GM12878 (cell line): ENCODE data around the gene PKN3. TPM values are rescaled to one million over a fixed set of nuclear protein-coding genes. Genes with fewer than 3 reads are reported as not detected.

ENCODE experiments used
- ATAC-seq: fragments of 200-7000 bp; cut with Tn5 transposase; 3 replicates; pipeline ENCODE4 v1.9.1; 2020; ENCODE audit warnings: mild to moderate bottlenecking, moderate library complexity
- BruUV-seq: library from RNA; stranded (reverse); fragments of 400-500 nt; replicated peaks from 2 replicates; lab custom pipeline; 2021; lab: Mats Ljungman, UMichigan
- CTCF ChIA-PET: fragments of 300-600 bp; sonication (Branson Sonifier 250); formaldehyde crosslinking; extraction: SDS; loops from one replicate; lab custom pipeline; 2021; ENCODE audit warnings: inconsistent platforms; lab: Yijun Ruan, JAX
- POLR2A ChIA-PET: fragments of 350-600 bp; formaldehyde crosslinking; extraction: SDS; loops from one replicate; lab custom pipeline; 2021; ENCODE audit warnings: inconsistent platforms; lab: Charles Lee
- RAD21 ChIA-PET: fragments of 300-600 bp; sonication (Branson Sonifier 250); formaldehyde crosslinking; loops from one replicate; lab custom pipeline; 2023; ENCODE audit warnings: antibody characterized with exemption; ENCODE audit not compliant: unreplicated experiment; lab: Charles Lee
- SMC1A ChIA-PET: fragments of 300-600 bp; sonication (Branson Sonifier 250); formaldehyde crosslinking; loops from one replicate; lab custom pipeline; 2023; ENCODE audit not compliant: unreplicated experiment, uncharacterized antibody; lab: Charles Lee
- DNase-seq: peaks from one replicate; pipeline ENCODE4 v3.0.0-alpha.2; 2011; ENCODE audit warnings: low read depth, low spot score
- FAIRE-seq: peaks from 3 replicates; lab custom pipeline; 2011; peaks lifted over from hg19 to GRCh38; lab: Jason Lieb, UNC
- H2AFZ ChIP-seq: 2 replicates; pipeline ENCODE4 v1.6.0; 2011; ENCODE audit warnings: low read depth, low read length, control low read depth; ENCODE audit not compliant: control insufficient read depth
- H3K27ac ChIP-seq: 2 replicates; pipeline ENCODE4 v1.5.1; 2011; ENCODE audit warnings: control low read depth; ENCODE audit not compliant: control insufficient read depth, insufficient read depth
- H3K27me3 ChIP-seq, 2 experiments: replicated peaks in 1 of 2; 2 replicates each; pipeline versions ENCODE4 v1.6.0 to v1.6.1; 2011; ENCODE audit warnings: low read length in 1 of 2; ENCODE audit not compliant: control insufficient read depth in 2 of 2, insufficient read depth in 2 of 2
- H3K36me3 ChIP-seq, 2 experiments: 2 replicates each; pipeline ENCODE4 v1.5.1; 2011; ENCODE audit warnings: low read length in 1 of 2; ENCODE audit not compliant: control insufficient read depth in 2 of 2, insufficient read depth in 2 of 2
- H3K4me1 ChIP-seq: 2 replicates; pipeline ENCODE4 v1.6.1; 2011; ENCODE audit warnings: mild to moderate bottlenecking, low read length, moderate library complexity, mixed read lengths; ENCODE audit not compliant: control insufficient read depth, insufficient read depth
- H3K4me2 ChIP-seq: 2 replicates; pipeline ENCODE4 v1.6.0; 2011; ENCODE audit warnings: control low read depth; ENCODE audit not compliant: control insufficient read depth, insufficient read depth
- H3K4me3 ChIP-seq: fragments of 200-600 bp; sonication (generic); 2 replicates; pipeline ENCODE4 v1.5.1; 2016
- H3K79me2 ChIP-seq: 2 replicates; pipeline ENCODE4 v1.6.0; 2011; ENCODE audit warnings: low read length; ENCODE audit not compliant: control insufficient read depth, insufficient read depth
- H3K9ac ChIP-seq: 2 replicates; pipeline ENCODE4 v1.8.0; 2011; ENCODE audit warnings: low read length, control low read depth, mixed read lengths; ENCODE audit not compliant: control insufficient read depth, insufficient read depth
- H3K9me3 ChIP-seq: replicated peaks from 3 replicates; pipeline ENCODE4 v1.5.1; 2011; ENCODE audit warnings: mild to moderate bottlenecking, low read length; ENCODE audit not compliant: control insufficient read depth, insufficient read depth
- H4K20me1 ChIP-seq: 2 replicates; pipeline ENCODE4 v1.6.0; 2011; ENCODE audit not compliant: control insufficient read depth, insufficient read depth
- USF1 ChIP-seq: IDR thresholded peaks from 2 replicates; pipeline ENCODE4 v1.6.1; 2011; ENCODE audit warnings: borderline replicate concordance, low read depth, mild to moderate bottlenecking, moderate library complexity, mixed read lengths, low read length; ENCODE audit not compliant: insufficient read depth; ENCODE audit errors: extremely low read length
- ZNF384 ChIP-seq: IDR thresholded peaks from 2 replicates; pipeline ENCODE4 v1.6.1; 2012; ENCODE audit warnings: low read depth, mild to moderate bottlenecking, low read length, improper control_type of control experiment, borderline replicate concordance
- WGBS: methylation state at CpG from one replicate; pipeline ENCODE4 v1.1.6; 2016; ENCODE audit warnings: low lambda C conversion rate; ENCODE audit not compliant: insufficient replicate concordance, insufficient coverage; ENCODE audit errors: missing lambda C conversion rate; 5-methylcytosine and 5-hydroxymethylcytosine counted together
- in situ Hi-C: fragments of 300-500 bp; cut with MboI; formaldehyde crosslinking; loops from 9 replicates; pipeline ENCODE4 v1.14.3; 2018; ENCODE audit warnings: mixed read lengths
- intact Hi-C: fragments of 100-400 bp; cut with micrococcal nuclease; formaldehyde crosslinking; loops from one replicate; pipeline ENCODE4 v1.14.2; 2022; ENCODE audit not compliant: unreplicated experiment
- polyA plus RNA-seq, 11 experiments: library from polyadenylated mRNA; depleted of rRNA in 4 of 11; unstranded in 6 of 11; stranded (reverse) in 5 of 11; fragments of >200 nt; fragmentation: Nextera tagmentation in 4 of 11; fragmentation: Illumina TruSeq in 1 of 11; extraction: Ambion mirVana in 4 of 11; extraction: Trizol in 1 of 11; gene quantifications; 1 replicate in 1 of 11; 2 replicates in 10 of 11; pipeline versions ENCODE4 v1.2.1 to v1.2.3, GENCODE V29; 2011 to 2016; ENCODE audit warnings: inconsistent platforms in 2 of 11, missing spikeins in 2 of 11, low read depth in 1 of 11
- total RNA-seq, 4 experiments: library from RNA; depleted of rRNA in 3 of 4; stranded (reverse); fragments of >200 nt in 3 of 4; fragmentation: Illumina TruSeq in 1 of 4; extraction: Trizol in 1 of 4; gene quantifications; 2 replicates each; pipeline versions ENCODE4 v1.2.1 to v1.2.3, GENCODE V29; 2013 to 2021

The PKN3 gene
- total and polyA plus RNA-seq, 10 of the 15 experiments (the other 5 are each of a cell fraction or from before 2014, with no cell fraction given) = 0.35 to 11.0 (median 3.3) TPM

DNA sequence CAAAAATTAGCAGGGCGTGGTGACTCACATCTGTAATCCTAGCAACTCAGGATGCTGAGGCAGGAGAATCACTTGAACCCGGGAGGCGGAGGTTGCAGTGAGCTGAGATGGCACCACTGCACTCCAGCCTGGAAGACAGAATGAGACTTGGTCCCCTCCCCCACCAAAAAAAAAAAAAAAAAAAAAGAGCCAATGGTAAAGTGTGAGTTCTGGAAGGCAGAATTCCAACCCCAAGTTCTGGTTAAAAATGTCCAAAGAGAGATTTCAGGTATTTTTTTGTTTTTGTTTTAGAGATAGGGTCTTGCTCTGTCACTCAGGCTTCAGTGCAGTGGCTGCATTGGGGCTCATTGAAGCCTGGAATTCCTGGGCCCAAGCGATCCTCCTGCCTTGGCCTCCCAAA is 14.8 kb upstream of the PKN3 start:
- H2AFZ ChIP-seq = no peak overlapping the region
- ChIA-PET RAD21 (interaction anchor here (1.3 to 1.7 kb wide), 2 partner anchors 30 to 42 kb away, joined by 3 to 5 read pairs; no protein-coding TSS in a partner anchor), CTCF (interaction anchor here (0.6 to 0.8 kb wide), 2 partner anchors 563 to 596 kb away, joined by 3 read pairs; no protein-coding TSS in a partner anchor), SMC1A (interaction anchor here (0.6 to 1.5 kb wide), 3 partner anchors 44 to 1653 kb away, joined by 3 to 7 read pairs (median 3); no protein-coding TSS in a partner anchor)
- H3K36me3 ChIP-seq = peaks cover 2 to 3% of the 10 kb centered on the region in 2 experiments
- BruUV-seq = no TSS peak
- peak overlapping the region; percentile 93 for H3K4me2 ChIP-seq
- peaks cover 90% of the 10 kb centered on the region for H3K79me2 ChIP-seq
- FAIRE-seq = no peak
- no peak for DNase-seq
- H3K9me3 ChIP-seq = no peaks in the 10 kb centered on the region
- in situ Hi-C loops = no loop called here
- H3K4me1 ChIP-seq = peaks cover 13% of the 10 kb centered on the region; the same call in 1 of the 2 replicates
- no peak for ATAC-seq
- TF ChIP-seq ZNF384 = 0 out of 2 replicates have a peak, but pooled peaks have one; percentile 17
- no peak for TF ChIP-seq USF1
- TF ChIP-seq, all 136 proteins: peak for 1
- Histone ChIP-seq H3K4me3 (peak overlapping the region; percentile 95; the same call in 1 of the 2 replicates), H3K9ac (no peak overlapping the region), H3K27ac (no peak overlapping the region), H4K20me1 (peaks cover 3% of the 10 kb centered on the region; the same call in 1 of the 2 replicates), H3K27me3 (no peaks in the 10 kb centered on the region)
- intact Hi-C loops = loop anchor here (10.0 kb wide), 1 partner anchor 133 kb away; the partner anchor contains the start of gene SPTAN1
- WGBS = 77% methylated on average over 4 of the region's 4 CpGs
- POLR2A ChIA-PET = interaction anchor here (0.7 to 2.1 kb wide), 2 partner anchors 44 to 106 kb away, joined by 6 to 8 read pairs; no protein-coding TSS in a partner anchor
